ENCODE data around the gene DSTYK.
"Not testable (repeated sequence)": the region's sequence is repeated elsewhere in the genome, so short reads cannot be mapped to it uniquely, and the experiment has no call there.

Gene DSTYK

DNA sequence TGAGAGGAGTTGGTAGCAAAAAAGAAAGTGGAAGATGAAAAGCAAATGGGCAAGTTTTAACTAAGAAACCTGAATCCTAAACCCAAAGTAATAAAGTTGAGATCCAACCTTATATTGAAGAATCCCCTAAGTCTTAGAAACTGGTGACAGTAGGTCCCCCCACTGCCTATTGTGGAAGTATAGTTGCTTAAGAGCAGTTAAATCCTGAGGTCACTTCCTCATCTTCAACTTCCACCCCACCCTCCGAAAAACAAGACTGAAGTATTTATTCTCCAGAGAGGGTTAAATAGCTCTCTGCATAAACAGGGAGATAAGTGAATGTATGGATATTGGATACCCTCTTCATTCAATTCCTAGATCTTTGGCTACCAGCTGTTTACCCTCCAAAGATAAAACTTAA is 3.3 kb upstream of the DSTYK start:
- DNase-seq (ENCODE audit: low spot score): no peak

DNA sequence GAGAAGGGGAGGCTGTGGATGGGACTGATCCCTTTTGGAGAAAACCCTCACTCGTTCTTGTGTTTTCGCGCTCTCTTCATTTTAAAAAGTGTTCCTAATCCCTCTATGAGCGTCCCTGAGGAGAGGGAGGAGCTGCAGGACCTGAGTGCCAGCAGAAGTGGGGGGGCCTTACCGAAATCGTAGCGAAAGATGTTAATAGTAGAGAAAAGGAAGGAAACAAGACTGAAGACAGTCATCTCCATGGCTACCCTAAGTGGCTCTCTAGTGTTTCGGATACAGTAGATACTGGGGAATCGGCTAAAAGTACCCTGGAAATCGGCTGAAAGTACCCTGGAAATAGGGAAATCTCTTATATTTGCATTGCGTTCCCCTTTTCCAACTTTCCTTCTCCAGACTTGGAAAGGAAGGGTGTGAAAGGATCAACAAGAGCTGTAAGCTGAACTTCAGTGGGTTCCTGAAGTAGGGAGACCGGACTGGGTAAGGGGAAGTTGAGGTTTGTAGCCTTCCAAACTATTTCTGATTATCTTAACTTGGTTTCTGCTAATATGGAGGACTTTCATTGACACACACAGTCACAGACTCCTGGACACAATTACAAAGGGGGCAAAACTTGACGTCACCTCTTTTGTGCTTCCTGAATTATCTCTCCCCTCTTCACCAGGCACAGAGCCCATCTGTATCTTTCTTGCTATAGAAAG is 486 bp upstream of the DSTYK start:
- no peak for DNase-seq (ENCODE audit: low spot score)

DNA sequence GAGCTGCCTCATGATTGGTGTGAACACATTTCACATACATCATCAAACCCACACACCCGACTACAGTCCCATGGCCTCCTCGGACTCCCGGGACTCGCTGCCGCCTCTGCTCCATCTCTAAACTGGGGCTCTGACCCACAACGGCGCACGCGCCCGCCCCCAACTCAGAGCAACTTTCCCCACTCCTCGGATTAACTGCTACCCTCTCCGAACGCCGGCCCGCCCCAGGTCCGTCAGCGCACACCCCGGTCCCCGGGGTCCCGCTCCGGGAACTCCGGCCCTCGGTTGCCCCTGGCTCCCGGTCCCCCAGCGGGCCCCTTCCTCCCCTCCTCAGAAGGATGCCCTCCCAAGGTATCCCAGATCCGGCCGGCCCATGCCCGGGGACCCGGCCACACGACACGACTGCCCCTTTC is 740 bp downstream of the DSTYK start:
- no peak for DNase-seq (ENCODE audit: low spot score)

DNA sequence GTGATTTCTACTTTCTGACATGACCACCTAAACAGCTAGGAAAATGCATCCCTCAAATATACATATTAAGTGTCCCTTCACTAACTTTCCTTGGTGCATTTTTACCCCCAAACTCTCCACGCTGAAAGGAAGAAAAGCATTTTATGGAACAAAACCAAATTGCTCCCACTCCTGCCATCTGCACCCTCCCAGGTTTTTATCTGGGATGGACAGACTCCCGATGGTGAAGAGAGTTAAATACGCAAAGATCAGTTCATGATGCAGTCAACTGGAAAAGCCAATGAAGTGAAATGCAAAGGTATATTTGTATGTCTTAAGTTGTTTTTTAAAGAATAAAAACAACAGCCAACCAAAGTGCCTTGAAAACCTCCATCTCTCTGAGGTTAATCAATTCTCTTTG is 2.7 kb downstream of the DSTYK start:
- no peak for DNase-seq (ENCODE audit: low spot score)

DNA sequence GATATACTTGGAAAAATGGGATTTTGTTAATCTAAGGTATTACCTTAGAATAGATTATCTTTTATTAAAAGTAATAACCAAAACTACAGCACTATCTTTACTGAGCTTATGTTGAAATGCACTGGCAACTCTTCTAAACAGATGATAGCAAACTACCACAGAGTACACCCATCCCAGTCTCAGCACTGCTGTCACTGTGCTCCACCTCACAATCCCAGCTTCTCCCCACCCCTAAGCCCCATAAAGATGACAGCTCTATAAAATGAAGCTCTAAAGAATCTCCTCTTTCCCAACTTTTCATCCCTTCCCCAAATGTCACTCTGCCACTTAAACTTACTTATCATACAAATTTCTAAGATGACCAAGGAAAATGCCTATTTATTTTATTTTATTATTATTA is 6.4 kb downstream of the DSTYK start:
- DNase-seq (ENCODE audit: low spot score): no peak

DNA sequence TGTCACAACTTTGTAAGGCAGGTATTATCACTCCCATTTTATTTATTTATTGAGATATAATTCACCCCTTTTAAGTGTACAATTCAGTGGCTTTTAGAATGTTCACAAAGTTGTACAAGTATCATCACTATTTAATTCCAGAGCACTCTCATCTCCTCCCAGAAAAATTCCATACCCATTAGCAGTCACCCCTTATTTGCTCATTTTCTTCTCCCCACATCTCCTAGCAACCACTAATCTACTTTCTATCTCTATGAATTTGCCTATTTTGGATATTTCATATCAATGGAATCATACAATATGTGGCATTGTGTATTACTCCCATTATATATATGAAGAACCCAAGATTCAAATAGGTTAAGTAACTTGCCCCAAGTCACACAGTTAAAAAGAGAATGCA is 7.0 kb downstream of the DSTYK start:
- no peak for DNase-seq (ENCODE audit: low spot score)

DNA sequence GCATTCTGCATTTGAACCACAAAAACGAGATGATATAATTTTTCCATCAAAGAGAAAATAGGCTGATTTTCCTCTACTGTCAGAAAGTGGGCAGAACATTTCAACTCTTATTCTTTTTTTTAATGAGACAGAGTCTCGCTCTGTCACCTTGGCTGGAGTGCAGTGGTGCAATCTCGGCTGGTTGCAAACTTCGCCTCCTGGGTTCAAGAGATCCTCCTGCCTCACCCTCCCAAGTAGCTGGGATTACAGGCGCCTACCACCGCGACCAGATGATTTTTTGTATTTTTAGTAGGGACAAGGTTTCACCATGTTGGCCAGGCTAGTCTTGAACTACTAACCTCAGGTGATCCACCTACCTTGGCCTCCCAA is 11.6 kb downstream of the DSTYK start:
- DNase-seq (ENCODE audit: low spot score): no peak

DNA sequence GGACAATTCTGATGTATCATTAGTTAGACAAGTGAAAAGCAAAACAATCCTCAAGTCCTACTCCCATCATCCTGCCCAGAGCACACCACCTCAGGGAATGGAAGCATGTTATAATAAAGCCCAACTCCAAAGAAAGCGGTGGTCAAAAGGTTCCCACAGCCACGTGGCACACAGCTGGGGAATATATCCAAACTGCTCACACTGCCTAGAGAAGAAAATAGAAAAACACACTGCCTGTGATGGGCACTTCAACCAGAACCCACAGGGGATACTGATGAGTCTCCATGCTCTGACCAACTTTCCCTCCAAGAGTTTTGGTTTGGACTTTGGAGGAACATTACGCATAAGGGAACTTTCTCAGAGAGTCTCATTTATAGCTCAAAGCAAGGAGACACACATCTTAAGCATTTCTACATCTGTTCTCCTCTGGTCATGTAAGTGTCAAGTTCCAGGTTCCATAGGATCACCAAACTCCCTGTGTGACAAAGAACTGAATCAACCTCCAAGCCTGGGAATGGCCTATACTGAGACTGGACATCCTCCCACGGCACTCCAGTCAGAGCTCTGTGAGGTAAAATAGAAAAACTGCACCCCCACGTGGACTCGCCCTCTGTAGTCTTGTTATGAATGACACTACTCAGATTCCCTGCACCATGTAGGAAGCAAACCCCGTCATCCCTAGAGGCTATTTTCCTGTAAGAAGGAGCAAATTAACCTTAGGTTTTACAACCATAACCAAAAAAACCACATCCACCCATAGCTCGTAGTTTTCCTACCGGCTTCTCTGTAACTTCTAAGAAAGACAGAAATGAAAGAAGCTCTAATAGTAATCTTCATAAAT is 12.2 kb downstream of the DSTYK start:
- no peak for DNase-seq (ENCODE audit: low spot score)

DNA sequence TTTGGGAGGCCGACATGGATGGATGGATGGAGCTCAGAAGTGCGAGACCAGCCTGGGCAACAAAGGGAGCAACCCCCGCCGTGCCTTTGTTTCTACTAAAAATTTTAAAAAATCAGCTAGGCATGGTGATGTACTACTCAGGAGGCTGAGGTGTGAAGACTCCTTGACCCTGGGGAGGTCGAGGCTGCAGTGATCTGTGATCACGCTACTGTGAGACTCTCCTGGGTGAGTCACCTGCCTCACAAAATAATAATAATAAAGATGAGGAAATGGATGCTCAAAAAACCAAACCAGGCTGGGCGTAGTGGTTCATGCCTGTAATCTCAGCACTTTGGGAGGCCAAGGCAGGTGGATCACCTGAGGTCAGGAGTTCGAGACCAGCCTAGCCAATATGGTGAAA is 19.2 kb downstream of the DSTYK start:
- no peak for DNase-seq (ENCODE audit: low spot score)

DNA sequence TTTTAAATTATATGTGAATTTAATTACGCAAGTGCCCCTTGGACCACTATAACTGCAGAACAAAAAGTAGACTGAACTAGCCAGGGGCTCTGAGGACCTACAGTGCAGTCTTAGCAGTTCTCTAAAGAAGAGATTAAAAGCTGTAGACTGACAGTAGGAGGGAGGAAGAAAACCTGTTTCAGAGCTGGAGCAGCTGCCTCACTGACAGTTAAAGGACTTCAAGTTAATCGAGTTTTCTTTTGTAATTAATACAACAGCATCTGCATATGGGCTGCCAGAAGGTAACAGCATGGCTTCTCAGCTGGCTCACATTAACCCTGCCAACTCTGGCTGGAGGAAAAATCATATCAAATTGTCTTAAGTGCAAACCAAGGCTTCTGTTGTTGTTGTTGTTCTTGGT is 19.9 kb downstream of the DSTYK start:
- no peak for DNase-seq (ENCODE audit: low spot score)

DNA sequence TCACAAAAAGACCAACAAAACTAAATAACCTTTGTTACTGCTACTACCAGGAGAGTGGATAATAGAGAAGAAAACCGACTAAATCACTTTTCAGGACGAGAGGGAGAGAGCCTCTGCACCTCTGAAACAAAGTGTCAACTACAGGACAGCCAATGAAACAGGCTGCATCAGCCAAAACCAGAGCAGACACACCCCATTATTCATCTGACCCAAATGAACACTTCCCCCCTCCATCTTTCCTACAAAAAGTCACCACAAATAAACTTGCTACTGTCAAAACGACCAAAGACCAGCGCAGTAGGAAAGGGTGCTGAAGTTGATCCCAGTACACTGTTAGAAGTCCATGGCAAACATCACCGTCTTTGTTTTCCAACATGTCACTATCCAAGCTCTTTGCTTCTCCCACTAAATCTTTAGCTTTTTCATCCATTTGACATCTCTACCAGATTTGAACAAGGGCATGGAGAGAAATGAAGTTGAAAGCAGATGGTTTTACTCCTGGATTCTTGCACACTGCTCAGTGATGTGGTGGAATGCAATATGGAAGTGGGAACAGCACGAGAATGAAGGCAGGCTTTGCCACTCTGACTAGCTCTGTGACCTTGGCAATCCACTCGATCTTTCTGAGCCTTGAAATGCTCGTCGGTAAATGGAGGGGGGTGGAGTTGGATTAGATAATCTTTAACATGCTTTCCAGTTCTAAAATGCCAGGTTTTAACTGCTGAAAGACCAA is 20.5 kb downstream of the DSTYK start:
- no peak for DNase-seq (ENCODE audit: low spot score)

DNA sequence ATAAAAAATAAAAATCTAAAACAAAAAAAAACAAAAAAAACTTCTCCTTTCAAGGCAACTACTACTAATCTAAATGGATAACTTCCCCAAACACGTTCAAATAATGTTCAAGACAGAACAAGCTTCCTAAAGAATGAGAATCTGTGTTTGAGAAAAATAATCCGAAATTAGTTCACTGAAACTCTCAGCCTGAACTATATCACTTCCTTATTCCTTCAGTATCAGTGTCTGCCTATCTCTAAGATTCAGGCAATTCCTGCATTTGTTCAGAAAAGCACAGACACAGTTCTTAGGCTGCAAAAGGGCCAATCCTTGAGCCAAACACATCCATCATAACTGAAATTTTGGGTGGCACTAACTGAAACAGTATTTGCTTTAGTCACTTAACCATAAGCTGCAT is 22.4 kb downstream of the DSTYK start:
- no peak for DNase-seq (ENCODE audit: low spot score)

DNA sequence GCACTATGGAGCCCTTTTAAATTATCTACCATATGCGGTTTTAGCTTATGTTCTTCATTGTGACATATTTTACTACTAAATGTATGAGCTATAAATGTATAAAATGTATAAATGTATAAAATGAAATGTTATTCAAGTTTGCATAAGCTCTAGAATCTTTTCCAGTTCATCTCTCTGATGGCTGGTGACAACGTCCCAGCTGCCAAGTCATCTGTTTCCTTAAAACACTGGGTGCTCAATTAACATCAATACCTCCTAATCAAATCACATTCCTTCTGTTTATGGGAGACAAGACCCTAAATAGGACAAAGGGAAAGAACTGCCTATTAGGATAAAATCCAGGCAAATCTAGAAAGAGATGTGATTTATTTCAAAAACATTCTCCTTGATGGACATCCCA is 22.9 kb downstream of the DSTYK start:
- DNase-seq (ENCODE audit: low spot score): no peak

DNA sequence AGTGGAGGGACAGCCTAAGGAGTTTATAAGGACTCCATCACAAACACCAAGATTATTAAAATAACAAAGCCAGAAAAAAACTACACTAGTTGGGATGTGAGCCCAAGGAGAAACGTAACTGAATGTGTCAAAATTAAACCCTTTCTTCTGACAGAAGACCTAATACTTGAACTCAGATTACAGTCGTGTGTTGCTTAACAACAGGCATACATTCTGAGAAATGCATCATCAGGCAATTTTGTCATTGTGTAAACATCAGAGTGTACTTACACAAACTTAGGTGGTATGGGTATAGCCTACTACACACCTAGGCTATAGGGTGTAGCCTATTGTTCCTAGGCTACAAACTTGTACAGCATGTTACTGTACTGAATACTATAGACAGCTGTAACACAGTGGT is 23.4 kb downstream of the DSTYK start:
- DNase-seq (ENCODE audit: low spot score): no peak

DNA sequence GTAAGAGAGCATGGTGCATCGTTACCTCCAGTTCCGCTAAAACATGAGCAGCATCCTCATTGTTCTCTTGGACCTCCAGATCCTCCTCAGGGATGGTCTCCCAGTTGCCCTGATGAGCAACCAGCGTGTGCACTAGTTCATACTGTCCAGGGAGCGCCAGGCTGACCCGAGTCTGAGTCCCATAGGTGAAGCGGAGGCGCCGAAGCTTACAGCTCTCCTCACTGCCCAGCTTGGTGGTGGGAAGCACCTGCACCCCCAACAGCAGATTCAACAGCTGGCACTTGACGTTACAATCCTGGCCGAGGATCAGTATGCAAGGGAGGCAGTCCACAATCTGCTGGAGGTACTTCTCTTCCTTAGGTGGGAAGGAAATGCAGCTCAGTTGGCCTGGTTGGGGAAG is 24.1 kb downstream of the DSTYK start:
- no peak for DNase-seq (ENCODE audit: low spot score)

DNA sequence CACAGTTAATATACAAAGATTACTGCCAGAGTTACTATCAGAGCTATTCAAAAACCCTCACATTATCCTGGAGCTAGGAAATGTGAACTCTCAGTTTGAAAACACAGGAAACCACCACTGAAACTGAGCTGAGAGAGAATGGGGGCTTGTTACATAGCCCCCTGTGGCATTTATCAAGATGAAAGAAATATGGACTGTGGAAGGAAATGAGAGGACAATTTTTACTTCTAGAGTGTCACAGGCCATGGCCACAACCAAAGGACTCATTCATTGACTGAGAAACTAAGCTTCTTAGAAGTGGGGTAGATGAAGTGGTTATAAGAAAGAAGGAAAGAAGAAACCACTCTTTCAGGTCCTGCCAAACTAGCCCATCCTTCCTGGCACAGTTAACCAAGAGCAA is 25.3 kb downstream of the DSTYK start:
- no peak for DNase-seq (ENCODE audit: low spot score)

DNA sequence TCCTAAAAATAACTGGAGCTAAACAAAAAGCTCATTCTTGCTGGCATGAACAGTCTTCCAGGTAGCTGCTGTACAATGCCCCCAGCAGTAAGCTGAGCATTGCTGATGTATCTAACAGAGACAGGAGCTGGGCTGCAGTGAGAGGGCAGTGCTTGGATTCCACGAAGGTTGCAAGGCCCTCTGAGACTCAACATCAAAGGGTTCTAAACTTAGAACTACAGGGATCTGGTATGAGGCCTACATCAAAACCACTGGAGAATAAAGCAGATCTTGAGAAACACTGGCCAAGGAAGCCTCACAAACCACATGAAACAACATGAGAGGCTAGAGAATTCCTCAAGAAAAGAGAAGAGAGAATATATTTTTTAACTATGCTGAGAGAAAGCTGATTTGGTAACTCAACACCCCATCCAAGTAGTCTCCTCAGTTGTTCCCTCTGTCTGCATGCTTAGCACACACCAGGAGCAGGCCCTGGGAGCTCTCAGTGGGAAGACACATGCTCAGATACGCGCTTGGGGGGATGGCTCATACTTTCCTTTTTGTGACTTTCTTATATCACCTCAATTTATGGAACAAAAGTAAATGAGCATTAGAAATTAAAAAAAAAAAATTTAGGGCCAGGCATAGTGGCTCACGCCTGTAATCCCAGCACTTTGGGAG is 27.7 kb downstream of the DSTYK start:
- no peak for DNase-seq (ENCODE audit: low spot score)

DNA sequence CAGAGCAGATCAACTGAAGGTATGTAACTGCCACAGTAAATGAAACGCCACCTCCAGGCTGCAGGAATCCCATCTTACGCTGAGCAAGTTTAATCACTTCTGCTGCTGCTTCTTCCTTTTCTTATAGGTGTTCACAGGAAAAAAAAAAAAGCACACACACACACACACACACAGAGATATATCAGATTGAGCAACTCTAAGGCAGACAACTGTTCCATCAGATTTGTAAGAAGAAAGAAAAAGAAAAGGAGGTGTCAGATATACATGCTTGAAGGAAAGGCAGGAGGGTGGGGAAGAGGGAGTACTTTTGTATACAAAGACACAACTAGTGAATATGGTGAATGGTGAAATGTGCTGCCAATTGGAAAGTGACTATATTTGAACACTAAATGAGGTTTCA is 28.6 kb downstream of the DSTYK start:
- no peak for DNase-seq (ENCODE audit: low spot score)

DNA sequence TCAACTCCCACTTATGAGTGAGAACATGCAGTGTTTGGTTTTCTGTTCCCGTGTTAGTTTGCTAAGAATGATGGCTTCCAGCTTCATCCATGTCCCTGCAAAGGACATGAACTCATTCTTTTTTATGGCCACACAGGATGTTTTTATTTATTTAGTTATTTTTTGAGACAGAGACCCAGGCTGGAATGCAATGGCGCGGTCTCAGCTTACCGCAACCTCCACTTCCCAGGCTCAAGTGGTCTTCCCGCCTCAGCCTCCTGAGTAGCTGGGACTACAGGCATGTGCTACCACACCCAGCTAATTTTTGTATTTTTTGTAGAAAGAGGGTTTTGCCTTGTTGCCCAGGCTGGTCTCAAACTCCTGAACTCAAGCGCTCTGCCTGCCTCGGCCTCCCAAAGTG is 31.2 kb downstream of the DSTYK start:
- not testable (repeated sequence) for DNase-seq (ENCODE audit: low spot score)

DNA sequence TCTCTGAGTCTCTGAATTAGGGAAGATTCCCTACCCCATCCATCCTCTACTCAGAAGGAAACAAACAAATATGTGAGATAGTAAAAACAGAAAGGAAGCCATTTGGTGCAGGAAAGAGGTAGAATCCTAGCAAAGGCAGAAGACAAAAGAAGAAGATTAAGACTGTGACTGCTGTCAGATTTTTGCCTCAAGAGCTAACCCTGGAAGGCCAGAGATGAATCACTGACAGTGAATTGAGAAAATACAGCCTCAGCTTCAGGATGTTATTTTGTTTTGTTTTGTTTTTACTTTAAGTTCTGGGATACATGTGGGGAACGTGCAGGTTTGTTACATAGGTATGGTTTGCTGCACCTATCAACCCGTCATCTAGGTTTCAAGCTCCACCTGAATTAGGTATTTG is 31.7 kb downstream of the DSTYK start:
- DNase-seq (ENCODE audit: low spot score): no peak

DNA sequence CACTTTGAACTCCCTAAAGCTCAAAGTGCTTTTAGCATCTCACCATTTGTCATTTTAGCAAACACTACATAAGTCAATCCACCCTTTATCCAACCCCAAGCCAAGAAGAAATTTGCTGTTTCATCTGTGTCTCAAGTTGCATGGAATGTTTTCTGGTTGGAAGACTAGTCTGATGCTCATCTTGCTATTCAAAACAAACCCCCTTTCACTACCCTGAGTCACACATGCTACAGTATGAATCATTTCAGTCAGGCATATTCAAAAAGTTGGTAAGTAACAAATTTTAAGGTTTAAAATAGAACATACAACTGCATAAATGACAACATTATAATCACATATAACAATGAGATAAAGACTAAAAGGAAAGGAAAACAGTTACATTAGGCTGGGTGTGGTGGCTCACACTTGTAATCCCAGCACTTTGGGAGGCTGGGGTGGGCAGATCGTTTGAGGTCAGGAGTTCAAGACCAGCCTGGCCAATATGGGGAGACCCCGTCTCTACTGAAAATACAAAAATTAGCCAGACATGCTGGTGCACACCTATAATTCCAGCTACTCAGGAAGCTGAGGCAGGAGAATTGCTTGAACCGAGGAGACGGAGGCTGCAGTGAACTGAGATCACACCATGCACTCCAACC is 38.7 kb downstream of the DSTYK start:
- no peak for DNase-seq (ENCODE audit: low spot score)

DNA sequence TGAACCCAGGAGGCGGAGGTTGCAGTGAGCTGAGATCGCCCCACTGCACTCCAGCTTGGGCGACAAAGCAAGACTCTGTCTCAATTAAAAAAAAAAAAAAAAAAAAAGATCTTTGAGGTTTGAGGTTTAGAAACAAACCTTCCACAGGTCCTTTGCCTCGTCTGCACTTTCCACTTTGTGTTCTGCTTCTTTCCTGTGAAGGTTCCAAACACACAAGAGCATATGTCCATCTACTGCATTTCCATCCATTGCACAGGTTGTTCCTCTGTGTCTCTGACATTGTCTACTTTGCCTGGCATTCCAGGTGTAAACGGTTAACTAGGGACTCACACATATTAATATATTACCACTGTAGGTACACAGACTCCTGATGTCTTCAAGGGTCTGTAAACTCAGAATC is 40.1 kb downstream of the DSTYK start:
- DNase-seq (ENCODE audit: low spot score): peak; percentile 4
